H1 (cell line): ENCODE results near the gene SLC12A5.

Experiments used
- BRCA1 ChIP-seq: IDR thresholded peaks from 2 replicates; pipeline ENCODE4 v1.6.1; 2012; ENCODE audit warnings: low read depth, low read length, improper control_type of control experiment
- HDAC2 ChIP-seq, 2 experiments: fragments of 300-600 bp in 1 of 2; sonication (generic) in 1 of 2; IDR thresholded peaks; 2 replicates each; pipeline ENCODE4 v1.6.1; 2011 to 2012; ENCODE audit warnings: low read depth in 2 of 2, low read length in 2 of 2, mild to moderate bottlenecking in 2 of 2, moderate library complexity in 2 of 2, borderline replicate concordance in 1 of 2, inconsistent platforms in 1 of 2
- JUND ChIP-seq: IDR thresholded peaks from 2 replicates; pipeline ENCODE4 v1.6.1; 2011; ENCODE audit warnings: mild to moderate bottlenecking, improper control_type of control experiment, low read length
- NRF1 ChIP-seq: IDR thresholded peaks from 2 replicates; pipeline ENCODE4 v1.6.1; 2011; ENCODE audit warnings: mild to moderate bottlenecking, low read depth, low read length, improper control_type of control experiment
- TF ChIP-seq, protein P1 (sequence below), 3 experiments: IDR thresholded peaks; 1 replicate in 2 of 3; 2 replicates in 1 of 3; pipeline versions ENCODE4 v1.5.1 to v1.6.1; 2011; ENCODE audit warnings: low read length in 3 of 3, mild to moderate bottlenecking in 3 of 3, inconsistent platforms in 2 of 3, low read depth in 1 of 3, moderate library complexity in 1 of 3; ENCODE audit not compliant: insufficient read depth in 1 of 3; ENCODE audit errors: control extremely low read depth in 1 of 3

- TF ChIP-seq, protein P1, sequence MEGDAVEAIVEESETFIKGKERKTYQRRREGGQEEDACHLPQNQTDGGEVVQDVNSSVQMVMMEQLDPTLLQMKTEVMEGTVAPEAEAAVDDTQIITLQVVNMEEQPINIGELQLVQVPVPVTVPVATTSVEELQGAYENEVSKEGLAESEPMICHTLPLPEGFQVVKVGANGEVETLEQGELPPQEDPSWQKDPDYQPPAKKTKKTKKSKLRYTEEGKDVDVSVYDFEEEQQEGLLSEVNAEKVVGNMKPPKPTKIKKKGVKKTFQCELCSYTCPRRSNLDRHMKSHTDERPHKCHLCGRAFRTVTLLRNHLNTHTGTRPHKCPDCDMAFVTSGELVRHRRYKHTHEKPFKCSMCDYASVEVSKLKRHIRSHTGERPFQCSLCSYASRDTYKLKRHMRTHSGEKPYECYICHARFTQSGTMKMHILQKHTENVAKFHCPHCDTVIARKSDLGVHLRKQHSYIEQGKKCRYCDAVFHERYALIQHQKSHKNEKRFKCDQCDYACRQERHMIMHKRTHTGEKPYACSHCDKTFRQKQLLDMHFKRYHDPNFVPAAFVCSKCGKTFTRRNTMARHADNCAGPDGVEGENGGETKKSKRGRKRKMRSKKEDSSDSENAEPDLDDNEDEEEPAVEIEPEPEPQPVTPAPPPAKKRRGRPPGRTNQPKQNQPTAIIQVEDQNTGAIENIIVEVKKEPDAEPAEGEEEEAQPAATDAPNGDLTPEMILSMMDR (IDR thresholded peaks at IDR 0.05; ENCODE audit: control extremely low read depth in 1 of 3, insufficient read depth in 1 of 3, low read depth in 1 of 3, low read length in 3 of 3): no peak
- no peak for TF ChIP-seq BRCA1
- TF ChIP-seq JUND: no peak
- no peak for TF ChIP-seq HDAC2 (IDR thresholded peaks at IDR 0.05; ENCODE audit: borderline replicate concordance in 1 of 2, low read depth in 2 of 2, low read length in 2 of 2)
- TF ChIP-seq NRF1: no peak
These were observed 31.8 kb upstream of the SLC12A5 start for GRCh38 chr20:45997187-45997586.
